CD4-positive, CD25-positive, alpha-beta regulatory T cell (primary cell): ENCODE measurements around the gene MYBPC2. TPM values are rescaled to one million over a fixed set of nuclear protein-coding genes. Genes with fewer than 3 reads are reported as not detected.

Source experiments
- ATAC-seq, 2 donors: fragments of 150-1000 bp; cut with Tn5 transposase; one replicate each; pipeline ENCODE4 v1.10.0; 2021; ENCODE audit warnings: low read depth in 2 of 2, moderate number of reproducible peaks in 2 of 2, moderate library complexity in 1 of 2
- DNase-seq, 3 donors: peaks; one replicate each; pipeline versions ENCODE4 v3.0.0 to v3.0.0-alpha.2; 2012 to 2022; ENCODE audit warnings: mixed read lengths in 1 of 3
- H3K27ac ChIP-seq: one replicate; pipeline ENCODE4 v1.7.0; 2013; ENCODE audit warnings: mild to moderate bottlenecking, low read length; ENCODE audit not compliant: insufficient read depth, poor library complexity, severe bottlenecking
- H3K27me3 ChIP-seq: one replicate; pipeline ENCODE4 v1.7.0; 2013; ENCODE audit warnings: low read length; ENCODE audit not compliant: control insufficient read depth, insufficient read depth
- H3K36me3 ChIP-seq: one replicate; pipeline ENCODE4 v1.7.0; 2013; ENCODE audit warnings: mild to moderate bottlenecking, low read length, moderate library complexity; ENCODE audit not compliant: control insufficient read depth, insufficient read depth
- H3K4me1 ChIP-seq: 2 replicates; pipeline ENCODE4 v1.7.0; 2013; ENCODE audit warnings: mild to moderate bottlenecking, low read length; ENCODE audit not compliant: insufficient read depth, control insufficient read depth, poor library complexity, severe bottlenecking
- H3K4me3 ChIP-seq: one replicate; pipeline ENCODE4 v1.7.0; 2013; ENCODE audit warnings: low read depth, mild to moderate bottlenecking, low read length, moderate library complexity
- H3K9me3 ChIP-seq, 2 experiments: 1 replicate in 1 of 2; 2 replicates in 1 of 2; pipeline ENCODE4 v1.7.0; 2013; ENCODE audit warnings: low read length in 2 of 2, mild to moderate bottlenecking in 1 of 2, moderate library complexity in 1 of 2; ENCODE audit not compliant: control insufficient read depth in 2 of 2
- H3K27ac Mint-ChIP-seq, 3 donors: one replicate each; pipeline ENCODE4 v1.8.0; 2020 to 2022; ENCODE audit warnings: mild to moderate bottlenecking in 3 of 3, mixed read lengths in 3 of 3, moderate library complexity in 2 of 3
- H3K27me3 Mint-ChIP-seq: one replicate; pipeline ENCODE4 v1.8.0; 2022; ENCODE audit warnings: mild to moderate bottlenecking, mixed read lengths
- H3K36me3 Mint-ChIP-seq: one replicate; pipeline ENCODE4 v1.8.0; 2020; ENCODE audit warnings: mixed read lengths
- H3K4me1 Mint-ChIP-seq, 4 donors: one replicate each; pipeline ENCODE4 v1.8.0; 2020 to 2022; ENCODE audit warnings: mixed read lengths in 4 of 4, mild to moderate bottlenecking in 1 of 4
- H3K4me3 Mint-ChIP-seq, 4 donors: one replicate each; pipeline ENCODE4 v1.8.0; 2020 to 2022; ENCODE audit warnings: mild to moderate bottlenecking in 4 of 4, mixed read lengths in 4 of 4, moderate library complexity in 3 of 4
- H3K9me3 Mint-ChIP-seq, 7 donors: one replicate each; pipeline ENCODE4 v1.8.0; 2020 to 2022; ENCODE audit warnings: mixed read lengths in 7 of 7, mild to moderate bottlenecking in 3 of 7, moderate library complexity in 2 of 7
- polyA plus RNA-seq, 4 donors: library from polyadenylated mRNA; unstranded; fragments of 300-500 nt; fragmentation: Illumina TruSeq; gene quantifications; one replicate each; pipeline ENCODE4 v1.2.3, GENCODE V29; 2021
- total RNA-seq: library from RNA; stranded (reverse); gene quantifications from one replicate; pipeline ENCODE4 v1.2.3, GENCODE V29; 2022

MYBPC2 gene
- total and polyA plus RNA-seq, 5 donors from 2014 or later: 0.23 to 0.49 TPM; not detected in 3

- H3K36me3 ChIP-seq: peaks cover 35% of the 10 kb centered on the region
- Mint-ChIP-seq H3K36me3 (peaks cover 29% of the 10 kb centered on the region), H3K27ac (peak overlapping the region in 1 of 3 donors; percentile 62)
Measured at GRCh38 chr19:50480281-50481111, 47.8 kb downstream of the MYBPC2 start.

GRCh38 chr19:50481351-50482149 lies 48.9 kb downstream of the MYBPC2 start:
- H3K27ac Mint-ChIP-seq: no peak overlapping the region
- no peaks in the 10 kb centered on the region for H3K27me3 ChIP-seq
- H3K4me3 ChIP-seq: no peak overlapping the region
- no peak overlapping the region for H3K27ac ChIP-seq
- H3K4me1 Mint-ChIP-seq: peaks cover 0 to 19% (median 13%) of the 10 kb centered on the region in 4 donors
- DNase-seq: no peak
- no peaks in the 10 kb centered on the region for H3K9me3 Mint-ChIP-seq
- H3K4me3 Mint-ChIP-seq: peak overlapping the region in 1 of 4 donors; percentile 77
- H3K27me3 Mint-ChIP-seq: no peaks in the 10 kb centered on the region
- no peaks in the 10 kb centered on the region for H3K9me3 ChIP-seq
- H3K36me3 ChIP-seq: peaks cover 35% of the 10 kb centered on the region
- H3K4me1 ChIP-seq: peaks cover 22% of the 10 kb centered on the region
- ATAC-seq: no peak
- peaks cover 29% of the 10 kb centered on the region for H3K36me3 Mint-ChIP-seq

More at GRCh38 chr19:50480281-50481111, 47.8 kb downstream of the MYBPC2 start:
- ATAC-seq: no peak
- Histone ChIP-seq H3K27ac (no peak overlapping the region), H3K27me3 (no peaks in the 10 kb centered on the region), H3K4me3 (no peak overlapping the region), H3K9me3 (no peaks in the 10 kb centered on the region), H3K4me1 (peaks cover 26% of the 10 kb centered on the region)
- no peak overlapping the region for H3K4me3 Mint-ChIP-seq
- no peaks in the 10 kb centered on the region for H3K9me3 Mint-ChIP-seq
- no peak for DNase-seq
- H3K27me3 Mint-ChIP-seq: peaks cover 4% of the 10 kb centered on the region
- peaks cover 0 to 23% (median 17%) of the 10 kb centered on the region in 4 donors for H3K4me1 Mint-ChIP-seq

DNA sequence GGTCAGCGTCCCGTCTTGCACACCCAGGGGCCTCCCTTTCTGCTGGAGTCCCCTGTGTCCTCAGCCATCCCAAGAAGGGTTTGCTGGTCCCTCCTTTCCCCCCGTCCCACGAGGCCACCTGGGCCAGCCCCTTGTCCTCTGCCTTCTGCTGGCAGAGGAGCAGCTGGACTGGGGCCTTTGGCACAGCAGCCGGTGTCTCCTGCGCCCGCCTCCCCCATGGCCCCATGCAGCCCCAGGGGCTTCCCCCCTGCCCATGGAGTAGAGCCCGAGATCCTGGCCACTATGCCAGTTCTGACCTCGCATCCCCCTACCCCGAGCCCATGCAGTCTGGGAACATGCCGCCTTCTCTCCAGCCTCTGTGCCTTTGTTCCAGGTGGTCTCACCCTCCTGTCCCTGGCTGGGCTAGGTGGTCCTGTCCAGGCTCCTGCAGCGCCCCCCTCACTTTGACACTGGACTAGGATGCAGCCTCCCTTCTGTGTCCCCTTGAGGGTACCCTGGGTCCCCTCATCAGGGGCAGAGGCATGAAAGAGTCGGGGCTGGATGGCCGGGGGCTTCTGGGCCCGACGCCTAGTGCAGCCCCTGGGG lies 49.7 kb downstream of the MYBPC2 start:
- peaks cover 35% of the 10 kb centered on the region for H3K36me3 ChIP-seq

DNA sequence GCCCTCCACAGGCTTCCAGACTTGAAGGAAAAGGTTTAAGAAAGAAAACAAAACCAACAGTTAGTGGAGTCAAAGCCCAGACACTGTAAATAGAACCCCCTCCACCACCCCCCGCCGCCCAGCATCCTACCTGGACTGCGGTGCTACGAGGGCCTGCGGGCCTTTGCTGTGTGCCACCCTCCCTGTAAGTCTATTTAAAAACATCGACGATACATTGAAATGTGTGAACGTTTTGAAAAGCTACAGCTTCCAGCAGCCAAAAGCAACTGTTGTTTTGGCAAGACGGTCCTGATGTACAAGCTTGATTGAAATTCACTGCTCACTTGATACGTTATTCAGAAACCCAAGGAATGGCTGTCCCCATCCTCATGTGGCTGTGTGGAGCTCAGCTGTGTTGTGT lies 50.2 kb downstream of the MYBPC2 start:
- no peaks in the 10 kb centered on the region for H3K9me3 ChIP-seq
- no peak overlapping the region for H3K4me3 ChIP-seq
- H3K27me3 ChIP-seq: no peaks in the 10 kb centered on the region
- Mint-ChIP-seq H3K4me1 (peaks cover 0 to 10% (median 4%) of the 10 kb centered on the region in 4 donors), H3K27me3 (no peaks in the 10 kb centered on the region), H3K36me3 (peaks cover 22% of the 10 kb centered on the region), H3K9me3 (no peaks in the 10 kb centered on the region), H3K27ac (no peak overlapping the region), H3K4me3 (peak overlapping the region in 1 of 4 donors; percentile 73)
- no peak for DNase-seq
- H3K36me3 ChIP-seq: peaks cover 35% of the 10 kb centered on the region
- H3K27ac ChIP-seq: no peak overlapping the region
- no peak for ATAC-seq
- H3K4me1 ChIP-seq: peaks cover 9% of the 10 kb centered on the region

More for the DNA sequence above, 49.7 kb downstream of the MYBPC2 start:
- Mint-ChIP-seq H3K4me3 (peak overlapping the region in 1 of 4 donors; percentile 73), H3K36me3 (peaks cover 27% of the 10 kb centered on the region), H3K27me3 (no peaks in the 10 kb centered on the region), H3K4me1 (peaks cover 0 to 12% (median 10%) of the 10 kb centered on the region in 4 donors), H3K27ac (no peak overlapping the region), H3K9me3 (no peaks in the 10 kb centered on the region)
- DNase-seq: no peak
- H3K4me3 ChIP-seq: no peak overlapping the region
- no peaks in the 10 kb centered on the region for H3K27me3 ChIP-seq
- H3K4me1 ChIP-seq: peaks cover 14% of the 10 kb centered on the region
- no peak for ATAC-seq
- H3K9me3 ChIP-seq: no peaks in the 10 kb centered on the region
- no peak overlapping the region for H3K27ac ChIP-seq

DNA sequence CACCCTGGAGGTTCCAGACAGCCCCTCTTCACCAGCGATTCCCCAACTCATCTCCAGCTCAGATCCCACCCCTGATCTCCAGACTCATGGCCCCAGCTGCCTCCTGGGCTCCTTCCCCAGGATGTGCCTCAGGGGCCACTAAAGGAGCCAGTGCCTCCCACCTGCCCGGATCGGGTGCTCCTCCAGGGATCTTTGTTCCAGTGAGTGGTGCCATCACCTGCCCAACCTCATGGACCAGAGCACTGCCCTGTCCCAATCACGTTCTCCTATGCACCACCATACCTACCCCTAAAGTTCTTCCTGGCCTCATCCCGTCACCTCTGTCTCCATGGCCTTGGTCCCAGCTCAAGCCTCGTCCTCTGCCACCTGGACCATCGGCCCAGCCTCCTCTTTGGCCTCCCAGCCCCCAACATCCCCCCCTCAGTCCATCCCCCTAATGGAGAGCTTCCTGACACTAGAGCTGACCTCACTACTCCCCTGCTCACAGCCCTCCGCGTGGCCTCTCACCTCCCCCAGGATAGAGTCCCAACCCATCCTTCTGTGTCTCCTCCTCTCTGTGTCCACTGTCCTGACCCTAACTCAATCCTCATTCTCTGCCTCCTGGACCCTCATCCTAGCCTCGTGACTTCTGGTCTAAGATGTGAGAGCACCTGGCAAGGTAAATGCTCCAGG lies 52.7 kb downstream of the MYBPC2 start:
- no peak overlapping the region for H3K4me3 ChIP-seq
- H3K27ac ChIP-seq: no peak overlapping the region
- no peaks in the 10 kb centered on the region for H3K9me3 ChIP-seq
- Mint-ChIP-seq H3K27me3 (no peaks in the 10 kb centered on the region), H3K27ac (peak overlapping the region in 1 of 3 donors; percentile 11), H3K36me3 (peaks cover 22% of the 10 kb centered on the region), H3K9me3 (peaks cover 0 to 1% (median 0%) of the 10 kb centered on the region in 7 donors), H3K4me3 (no peak overlapping the region), H3K4me1 (peaks cover 0 to 12% (median 2%) of the 10 kb centered on the region in 4 donors)
- H3K27me3 ChIP-seq: no peaks in the 10 kb centered on the region
- H3K4me1 ChIP-seq: no peaks in the 10 kb centered on the region
- ATAC-seq: no peak
- no peak for DNase-seq
- H3K36me3 ChIP-seq: peaks cover 21% of the 10 kb centered on the region

DNA sequence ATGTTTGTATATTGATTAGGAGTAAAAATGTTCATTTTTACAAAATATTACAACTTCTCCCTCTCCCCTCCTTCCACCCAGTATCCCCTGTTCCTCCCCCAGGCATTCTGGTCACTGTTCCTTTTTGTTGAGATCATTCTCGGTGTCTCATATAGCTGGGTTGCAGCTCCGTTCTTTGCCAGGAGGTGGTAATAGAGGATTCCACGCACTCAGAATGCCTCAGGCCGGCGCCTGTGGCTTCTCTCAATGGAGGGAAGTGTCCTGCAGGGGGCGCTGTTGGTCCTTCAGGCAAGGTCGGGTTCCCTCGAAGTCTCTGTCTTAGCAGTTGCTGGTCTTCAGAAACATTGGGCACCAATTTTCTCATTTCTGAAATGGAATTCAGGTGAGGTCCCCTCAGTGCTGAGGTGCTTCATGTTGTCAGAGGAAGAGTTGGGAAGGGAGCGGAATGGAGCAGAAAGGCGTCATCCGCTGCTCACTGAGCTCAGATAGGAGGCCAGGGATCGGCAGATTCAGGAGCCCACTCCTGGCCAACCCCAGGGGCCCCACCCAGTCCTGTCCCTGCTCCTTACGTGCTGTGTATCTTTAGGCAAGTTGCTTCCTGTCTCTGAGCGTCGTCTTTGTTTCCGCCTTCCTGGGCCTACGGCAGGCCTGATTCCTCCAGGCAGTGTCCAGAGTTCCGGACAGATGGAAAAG lies 54.3 kb downstream of the MYBPC2 start:
- no peak overlapping the region for H3K4me3 Mint-ChIP-seq
- no peak overlapping the region for H3K27ac Mint-ChIP-seq
- no peaks in the 10 kb centered on the region for H3K27me3 Mint-ChIP-seq
- H3K9me3 Mint-ChIP-seq: peaks cover 0 to 1% (median 0%) of the 10 kb centered on the region in 7 donors
- no peak for ATAC-seq
- Histone ChIP-seq H3K27ac (no peak overlapping the region), H3K9me3 (no peaks in the 10 kb centered on the region), H3K27me3 (no peaks in the 10 kb centered on the region), H3K36me3 (peaks cover 9% of the 10 kb centered on the region), H3K4me3 (no peak overlapping the region), H3K4me1 (peaks cover 8% of the 10 kb centered on the region)
- peak in 2 of 3 donors; percentile 29 to 57 for DNase-seq
- H3K36me3 Mint-ChIP-seq: peaks cover 18% of the 10 kb centered on the region
- H3K4me1 Mint-ChIP-seq: peaks cover 0 to 26% (median 7%) of the 10 kb centered on the region in 4 donors
